Fibroblast of peridontal ligament (primary cell): ENCODE data around the gene HIP1R.

Experiments used
- DNase-seq: peaks from one replicate; pipeline ENCODE4 v3.0.0-alpha.2; 2010; ENCODE audit errors: extremely low read depth

The HIP1R gene

GRCh38 chr12:122860040-122860853 lies 25.0 kb downstream of the HIP1R start:
- peak; percentile 79 for DNase-seq

GRCh38 chr12:122860854-122861586 lies 25.8 kb downstream of the HIP1R start:
- DNase-seq, result no peak

GRCh38 chr12:122861587-122861970 lies 26.3 kb downstream of the HIP1R start:
- no peak for DNase-seq

- DNase-seq, result no peak
Measured at GRCh38 chr12:122862110-122862634, 26.9 kb downstream of the HIP1R start.

GRCh38 chr12:122862872-122863701 lies 27.8 kb downstream of the HIP1R start:
- no peak for DNase-seq

- DNase-seq, result no peak
Measured at GRCh38 chr12:122864894-122865253, 29.6 kb downstream of the HIP1R start.

GRCh38 chr12:122865268-122866231 lies 30.3 kb downstream of the HIP1R start:
- no peak for DNase-seq

- no peak for DNase-seq
Measured at GRCh38 chr12:122866379-122866778, 31.1 kb downstream of the HIP1R start.

GRCh38 chr12:122866950-122867607 lies 31.8 kb downstream of the HIP1R start:
- no peak for DNase-seq

GRCh38 chr12:122867691-122868461 lies 32.6 kb downstream of the HIP1R start:
- no peak for DNase-seq

GRCh38 chr12:122868471-122869177 lies 33.4 kb downstream of the HIP1R start:
- no peak for DNase-seq

- no peak for DNase-seq
Measured at GRCh38 chr12:122869207-122869973, 34.1 kb downstream of the HIP1R start.

GRCh38 chr12:122870163-122870842 lies 35.0 kb downstream of the HIP1R start:
- DNase-seq, result no peak

GRCh38 chr12:122870867-122871664 lies 35.8 kb downstream of the HIP1R start:
- peak; percentile 76 for DNase-seq

GRCh38 chr12:122871851-122872780 lies 36.9 kb downstream of the HIP1R start:
- DNase-seq, result peak; percentile 77
